GM21825 (cell line): ENCODE results near the gene AP2A2.
"Not testable (repeated sequence)": the region's sequence is repeated elsewhere in the genome, so short reads cannot be mapped to it uniquely, and the experiment has no call there.

Experiments
- ATAC-seq: cut with Tn5 transposase; IDR thresholded peaks from one replicate; pipeline ENCODE4 v1.9.1; 2021; ENCODE audit warnings: mild to moderate bottlenecking, moderate library complexity; ENCODE audit not compliant: unreplicated experiment

AP2A2 gene

DNA sequence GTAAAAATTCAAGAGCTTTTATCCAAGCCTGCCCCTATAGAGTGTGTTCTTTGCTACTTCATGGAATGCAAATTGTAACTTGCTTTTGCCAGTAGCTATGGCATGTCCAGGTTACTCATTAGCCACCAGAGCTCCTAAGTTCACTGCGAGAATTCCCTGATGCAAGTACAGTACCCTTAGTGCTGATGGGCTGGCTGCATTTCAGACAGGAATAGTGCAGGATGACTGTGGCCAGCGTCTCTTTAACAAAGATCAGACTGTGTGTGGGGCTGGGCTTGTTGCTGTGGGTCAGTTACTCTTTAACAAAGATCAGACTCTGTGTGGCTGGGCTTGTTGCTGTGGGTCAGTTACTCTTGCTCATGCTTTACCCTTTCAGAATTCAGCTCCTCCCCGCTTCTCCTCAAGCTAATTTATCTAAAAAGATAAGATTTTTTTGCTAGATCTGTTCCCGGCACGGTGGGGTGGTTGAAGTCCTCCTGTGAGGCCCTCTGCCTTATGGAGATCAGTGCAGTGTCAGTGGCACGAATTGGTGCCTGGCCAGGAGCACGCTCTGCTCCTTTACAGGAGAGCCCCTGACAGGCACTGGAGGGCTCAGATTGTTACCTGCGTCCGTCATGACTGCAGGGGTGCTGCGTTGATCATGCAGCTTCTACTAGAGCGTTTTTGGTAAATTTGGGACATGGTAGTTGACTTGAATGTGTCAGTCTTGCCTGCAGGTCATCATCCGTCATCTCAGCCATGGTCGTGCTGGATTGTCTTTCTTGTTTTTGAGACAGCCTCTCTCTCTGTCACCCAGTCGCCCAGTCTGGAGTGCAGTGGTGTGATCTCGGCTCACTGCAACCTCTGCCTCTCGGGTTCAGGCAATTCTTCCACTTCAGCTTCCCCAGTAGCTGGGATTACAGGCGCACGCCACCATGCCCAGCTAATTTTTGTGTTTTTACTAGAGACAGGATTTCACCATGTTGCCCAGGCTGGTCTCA is 27.0 kb downstream of the AP2A2 start:
- ATAC-seq, result no peak

DNA sequence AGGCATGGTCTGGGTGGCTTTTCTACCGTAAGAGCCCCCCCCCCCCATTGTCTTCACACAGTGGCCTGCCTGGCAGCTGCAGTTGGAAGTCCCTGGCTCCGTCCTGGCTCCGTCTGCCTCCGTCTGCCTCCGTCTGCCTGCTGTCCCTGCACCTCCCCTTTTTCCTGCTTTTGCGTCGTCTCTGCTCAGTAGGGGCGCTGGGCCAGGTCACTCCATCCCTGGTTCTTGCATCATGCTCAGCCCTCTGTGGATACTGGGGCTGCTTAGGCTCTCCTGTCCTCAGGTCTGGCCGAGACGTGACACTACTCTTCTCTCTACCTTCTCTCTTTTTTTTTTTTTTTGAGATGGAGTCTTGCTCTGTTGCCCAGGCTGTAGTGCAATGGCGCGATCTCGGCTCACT is 27.8 kb downstream of the AP2A2 start:
- ATAC-seq, result no peak

DNA sequence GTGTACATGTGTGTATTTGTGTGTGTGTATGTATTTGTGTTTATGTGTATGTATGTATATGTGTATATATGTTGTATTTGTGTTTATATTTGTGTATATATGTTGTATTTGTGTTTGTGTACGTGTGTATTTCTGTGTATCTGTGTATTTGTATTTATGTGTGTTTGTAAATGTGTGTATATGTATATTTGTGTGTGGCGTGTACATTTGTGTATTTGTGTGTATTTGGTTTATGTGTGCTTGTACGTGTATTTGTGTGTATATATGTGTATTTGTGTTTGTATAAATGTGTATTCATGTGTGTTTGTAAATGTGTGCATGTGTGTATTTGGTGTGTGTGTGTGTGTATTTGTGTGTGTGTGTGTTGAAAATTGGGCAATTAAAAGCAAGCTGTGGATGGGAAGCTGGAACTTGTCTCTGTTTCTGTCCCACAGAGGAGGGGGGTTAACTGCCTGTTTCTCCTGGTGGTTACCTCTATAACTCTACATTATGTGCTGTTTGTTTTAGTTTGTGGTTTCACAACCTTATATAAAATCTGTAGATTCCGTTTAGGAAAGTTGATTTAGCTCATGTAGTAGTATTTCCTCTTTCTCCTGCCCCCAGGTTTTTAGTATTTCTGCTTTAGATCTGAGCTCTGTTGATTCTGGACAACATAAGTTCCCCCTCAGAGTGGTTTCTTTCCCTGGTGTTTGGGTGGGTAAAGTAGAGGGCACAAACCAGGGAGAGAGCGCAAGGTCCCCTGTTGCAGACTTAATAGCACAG is 28.9 kb downstream of the AP2A2 start:
- ATAC-seq, result no peak

DNA sequence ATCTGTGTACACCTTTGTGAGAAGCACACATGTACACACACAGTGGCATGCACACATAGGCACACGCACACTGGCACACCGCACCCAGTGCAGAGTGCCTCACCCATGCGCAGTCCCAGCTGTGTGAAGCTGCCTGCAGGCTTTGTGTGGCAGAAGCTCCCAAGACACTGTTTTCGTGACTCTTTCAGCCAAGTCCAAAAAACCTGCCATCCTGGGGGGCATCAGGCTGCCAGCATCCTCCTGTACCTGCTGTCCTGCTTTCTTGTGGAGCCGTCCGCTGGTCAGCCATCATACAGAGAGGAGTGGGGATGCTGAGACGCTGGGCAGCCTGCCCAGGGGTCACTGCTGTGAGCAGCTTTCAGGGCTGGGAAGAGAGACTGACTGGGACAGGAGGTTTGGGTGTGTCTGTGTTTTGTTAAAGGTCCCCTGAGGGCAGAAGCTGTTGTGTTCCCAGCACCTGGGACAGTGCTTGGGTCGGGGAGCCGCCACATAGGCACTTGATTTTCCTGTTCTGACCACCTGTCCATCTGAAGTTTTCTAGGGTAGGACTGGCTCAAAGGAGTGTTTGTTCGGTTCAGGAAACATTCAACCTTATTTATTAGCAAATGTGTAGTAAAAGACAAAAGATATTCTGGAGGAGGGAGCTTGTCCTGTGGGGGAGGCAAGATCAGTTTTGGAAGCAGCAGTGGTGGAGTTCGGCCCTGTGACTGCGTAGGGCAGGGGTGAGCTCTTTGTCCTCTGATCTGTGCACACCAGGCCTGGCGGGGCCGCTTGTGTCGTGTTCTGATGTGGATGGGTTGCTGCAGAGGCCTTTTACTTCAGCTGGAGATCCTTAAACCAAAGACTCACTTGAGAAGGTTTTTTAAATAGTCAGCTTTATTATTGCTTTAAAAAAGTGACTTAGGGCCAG is 29.7 kb downstream of the AP2A2 start:
- no peak for ATAC-seq

DNA sequence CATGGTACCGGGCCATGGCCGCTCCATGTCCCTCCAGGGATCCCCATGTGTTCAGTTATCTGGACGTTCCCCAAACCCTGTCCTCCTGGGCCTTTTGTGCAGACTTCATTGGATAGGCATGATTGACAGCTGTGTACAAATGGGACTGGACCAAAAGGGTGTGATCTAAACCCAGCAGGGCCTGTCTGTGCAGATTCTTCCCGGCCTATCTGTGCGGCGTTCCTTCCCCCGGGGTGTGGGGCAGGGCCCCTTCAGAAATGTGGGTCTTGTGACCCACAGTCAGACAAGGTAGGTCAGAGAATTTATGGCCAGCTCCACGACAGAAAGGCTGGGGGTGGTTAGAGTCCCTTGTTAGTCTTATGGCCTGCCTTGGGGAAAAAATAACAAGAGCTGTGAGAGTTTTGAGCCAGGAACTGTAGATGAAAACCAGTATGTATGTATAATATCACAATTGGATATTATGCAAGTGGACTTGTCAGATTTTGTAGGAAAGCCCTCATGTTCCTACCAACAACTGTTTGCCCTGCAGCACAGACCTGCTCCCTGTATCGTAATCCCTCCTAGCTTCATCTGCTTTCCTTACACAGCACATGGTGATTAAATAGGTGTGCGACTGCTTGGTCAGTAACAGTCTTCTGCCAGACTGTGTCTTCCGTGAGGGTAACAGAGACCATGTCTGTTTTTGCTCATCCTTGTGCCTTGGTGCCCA is 31.7 kb downstream of the AP2A2 start:
- ATAC-seq, result no peak

DNA sequence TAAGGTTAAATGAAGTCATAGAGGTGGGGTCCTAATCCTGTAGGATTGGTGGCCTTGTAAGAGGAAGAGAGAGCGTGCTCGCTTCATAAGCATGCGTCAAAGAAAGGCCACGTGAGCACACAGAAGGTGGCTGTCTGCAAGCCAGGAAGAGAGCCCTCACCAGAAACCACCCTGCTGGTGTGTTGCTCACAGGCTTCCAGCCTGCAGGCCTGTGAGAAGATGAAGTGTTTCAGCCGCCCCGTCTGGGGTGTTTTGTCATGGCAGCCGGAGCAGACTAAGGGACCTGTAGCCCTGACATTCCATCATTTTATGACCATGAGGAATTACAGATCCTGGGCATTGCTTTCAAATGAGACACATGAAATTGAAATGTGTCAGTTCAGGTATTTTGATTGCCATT is 32.4 kb downstream of the AP2A2 start:
- no peak for ATAC-seq

DNA sequence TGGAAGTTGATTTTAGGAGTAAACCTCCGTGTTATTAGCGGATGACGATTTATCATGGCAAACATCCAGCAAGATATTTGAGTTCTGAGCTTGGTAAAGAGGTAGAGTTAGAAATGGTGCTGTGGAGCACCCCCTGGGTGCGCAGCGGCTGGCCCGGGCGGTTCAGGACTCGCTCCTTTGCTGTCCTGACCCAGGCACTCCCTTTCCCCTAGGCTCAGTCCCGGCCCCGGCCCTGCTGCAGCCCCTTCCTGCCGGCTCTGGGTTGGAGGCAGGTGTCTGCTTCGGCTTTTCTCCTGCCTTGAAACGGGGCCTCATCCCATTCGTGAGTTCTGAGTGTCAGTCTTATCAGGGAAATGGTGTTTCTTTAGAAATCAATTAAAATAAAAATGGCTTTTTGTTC is 33.4 kb downstream of the AP2A2 start:
- ATAC-seq, result no peak

DNA sequence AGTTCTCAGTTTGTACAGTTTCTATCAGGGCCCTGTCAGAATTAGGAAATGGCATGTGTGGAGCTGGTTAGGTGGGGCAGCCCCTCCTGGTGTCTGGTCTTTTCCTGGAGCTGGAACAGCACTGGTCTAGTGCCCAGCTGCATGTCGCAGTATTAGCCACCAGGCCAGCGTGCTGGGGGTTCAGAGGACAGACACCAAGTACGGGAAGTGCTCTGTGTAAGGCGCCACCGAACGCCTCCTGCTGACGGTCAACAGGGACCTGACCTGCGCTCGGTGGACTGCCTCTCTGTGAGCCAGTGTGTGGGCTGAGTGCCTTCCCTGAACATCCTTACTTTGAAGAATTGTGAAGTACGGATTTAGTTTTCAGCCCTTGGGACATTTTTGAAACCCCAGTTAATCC is 33.9 kb downstream of the AP2A2 start:
- ATAC-seq, result no peak

DNA sequence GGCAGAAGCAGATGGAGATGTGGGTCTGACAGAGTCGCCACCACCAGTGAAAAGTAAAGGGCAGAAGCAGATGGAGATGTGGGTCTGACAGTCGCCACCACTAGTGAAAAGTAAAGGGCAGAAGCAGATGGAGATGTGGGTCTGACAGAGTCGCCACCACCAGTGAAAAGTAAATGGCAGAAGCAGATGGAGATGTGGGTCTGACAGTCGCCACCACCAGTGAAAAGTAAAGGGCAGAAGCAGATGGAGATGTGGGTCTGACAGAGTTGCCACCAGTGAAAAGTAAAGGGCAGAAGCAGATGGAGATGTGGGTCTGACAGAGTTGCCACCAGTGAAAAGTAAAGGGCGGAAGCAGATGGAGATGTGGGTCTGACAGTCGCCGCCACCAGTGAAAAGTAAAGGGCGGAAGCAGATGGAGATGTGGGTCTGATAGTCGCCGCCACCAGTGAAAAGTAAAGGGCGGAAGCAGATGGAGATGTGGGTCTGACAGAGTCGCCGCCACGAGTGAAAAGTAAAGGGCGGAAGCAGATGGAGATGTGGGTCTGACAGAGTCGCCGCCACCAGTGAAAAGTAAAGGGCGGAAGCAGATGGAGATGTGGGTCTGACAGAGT is 35.7 kb downstream of the AP2A2 start:
- ATAC-seq, result not testable (repeated sequence)

DNA sequence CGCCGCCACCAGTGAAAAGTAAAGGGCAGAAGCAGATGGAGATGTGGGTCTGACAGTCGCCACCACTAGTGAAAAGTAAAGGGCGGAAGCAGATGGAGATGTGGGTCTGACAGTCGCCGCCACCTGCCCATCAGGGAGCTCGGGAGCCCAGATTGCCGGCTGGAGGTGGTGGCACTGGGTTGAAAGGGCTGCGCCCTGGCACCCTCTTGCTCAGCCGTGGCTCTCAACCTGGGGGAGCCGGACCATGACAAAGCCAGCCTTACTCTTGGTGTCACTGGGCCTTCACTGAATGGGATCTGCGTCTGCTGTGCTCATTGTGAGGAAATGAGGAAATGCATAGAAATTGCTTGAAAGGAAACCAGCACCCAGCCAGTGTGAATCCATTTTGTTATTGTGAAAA is 36.3 kb downstream of the AP2A2 start:
- ATAC-seq, result no peak

DNA sequence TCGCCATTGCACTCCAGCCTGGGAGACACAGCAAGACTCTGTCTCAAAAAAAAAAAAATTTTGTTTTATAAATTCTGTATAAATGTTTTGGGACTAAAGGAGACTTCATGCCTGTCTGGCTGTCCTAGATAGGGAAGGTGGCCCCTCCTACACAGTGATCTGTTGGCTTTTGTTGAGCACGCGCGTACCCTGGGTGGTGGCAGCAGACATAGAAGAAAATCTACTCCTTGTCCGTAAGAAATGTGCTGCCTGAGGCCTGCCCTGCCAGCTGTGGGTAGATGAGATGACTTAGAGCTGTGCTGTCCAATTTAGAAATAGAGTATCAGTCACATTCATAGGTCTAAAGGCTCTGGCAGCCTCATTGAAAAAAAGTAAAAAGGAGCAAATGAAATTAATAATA is 37.0 kb downstream of the AP2A2 start:
- no peak for ATAC-seq

DNA sequence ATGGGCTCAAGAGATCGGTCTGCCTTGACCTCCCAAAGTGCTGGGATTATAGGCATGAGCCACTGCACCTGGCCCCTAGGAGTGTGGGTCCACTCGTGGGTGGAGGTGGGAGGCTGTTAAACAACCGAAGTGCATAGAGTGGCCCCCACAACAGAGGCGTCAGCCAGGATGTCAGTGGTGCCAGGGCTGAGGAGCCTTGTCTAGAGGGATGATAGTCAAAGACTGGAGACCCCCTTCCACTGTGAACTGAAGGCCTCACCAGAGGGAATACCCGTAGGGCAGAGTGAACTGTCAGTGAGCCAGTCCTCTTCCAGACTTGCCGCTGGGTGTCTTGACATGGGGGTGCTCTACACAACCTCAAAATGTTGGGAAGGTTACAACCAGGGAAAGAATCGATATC is 38.2 kb downstream of the AP2A2 start:
- no peak for ATAC-seq

DNA sequence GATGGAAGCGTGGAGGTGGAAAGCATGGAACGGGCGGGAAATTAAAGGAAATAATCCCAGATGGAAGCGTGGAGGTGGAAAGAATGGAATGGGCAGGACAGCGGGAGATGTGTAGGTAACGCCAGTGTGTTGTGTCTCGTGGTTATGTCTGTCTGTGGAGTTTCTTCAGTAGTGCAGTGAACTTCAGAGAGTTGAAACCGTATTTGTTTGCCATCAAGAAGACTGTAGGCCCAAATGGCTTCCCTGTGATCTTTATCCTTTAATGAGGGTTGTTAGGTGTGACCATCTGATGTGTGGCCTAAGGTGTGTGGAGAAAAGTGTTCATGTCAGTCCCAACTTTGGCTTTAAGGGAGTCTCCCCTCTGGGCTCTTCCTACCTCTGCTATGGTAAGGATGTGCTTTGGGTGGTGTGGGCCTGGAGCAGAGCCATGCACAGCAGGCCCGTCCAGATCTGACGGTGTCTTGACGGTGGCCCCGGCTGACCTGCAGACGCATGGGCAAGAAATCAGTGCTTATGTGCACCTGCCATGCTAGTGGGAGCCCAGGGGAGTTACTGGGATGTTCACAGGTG is 39.6 kb downstream of the AP2A2 start:
- no peak for ATAC-seq

DNA sequence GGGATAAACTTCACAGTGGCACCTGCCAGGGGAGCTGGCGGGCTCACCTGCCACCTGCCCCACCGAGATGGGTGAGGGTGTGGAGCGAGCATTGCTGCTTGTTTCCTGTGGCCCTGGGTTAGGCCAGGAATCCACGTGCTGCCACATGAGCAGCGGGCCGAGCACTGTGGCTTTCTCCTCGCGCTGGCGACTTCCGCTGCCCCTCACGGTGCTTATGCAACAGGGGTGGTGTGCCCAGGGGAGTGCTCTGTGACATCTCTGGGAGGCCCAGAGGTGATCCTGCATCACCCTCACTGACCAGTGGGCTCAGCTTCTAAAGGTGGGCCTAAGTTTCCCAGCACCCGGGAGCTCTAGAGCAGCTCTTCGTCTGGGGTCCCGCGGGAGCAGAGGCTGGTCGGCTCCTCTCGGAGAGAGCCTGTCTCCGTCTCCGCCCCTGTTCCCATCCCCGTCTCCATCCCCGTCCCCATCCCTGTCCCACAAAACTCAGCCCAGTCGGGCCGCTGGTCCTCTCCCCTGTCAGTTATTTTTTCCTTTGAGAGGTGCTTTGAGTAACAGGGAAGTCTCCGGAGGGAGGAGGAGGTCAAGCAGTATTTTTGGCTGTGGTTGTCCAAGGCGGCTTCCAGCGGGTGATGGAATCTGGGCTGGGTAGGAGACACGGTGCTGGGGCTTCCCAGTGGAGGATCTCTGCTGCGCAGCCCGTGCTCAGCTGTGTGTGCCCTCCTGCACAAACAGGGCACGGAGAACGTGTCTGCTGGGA is 42.5 kb downstream of the AP2A2 start:
- ATAC-seq, result no peak

DNA sequence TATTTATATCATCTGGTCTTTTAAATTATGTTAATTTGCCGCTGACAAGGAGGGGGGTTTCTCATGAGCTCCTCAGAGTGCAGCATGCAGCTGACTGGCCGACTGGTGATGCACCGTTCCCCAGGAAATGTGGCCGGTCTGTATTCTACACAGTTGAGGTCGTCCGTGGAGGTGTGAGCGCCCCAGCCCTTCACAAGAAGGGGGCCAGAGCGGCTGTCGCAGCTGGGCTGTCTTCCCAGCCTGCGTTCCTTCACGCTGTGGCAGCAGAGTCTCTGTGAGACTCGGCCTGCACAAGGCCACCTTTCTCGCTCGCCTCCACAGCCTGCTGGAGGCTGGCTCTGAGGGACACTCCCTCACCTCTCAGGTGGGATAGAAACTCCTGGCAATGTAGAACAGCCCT is 43.2 kb downstream of the AP2A2 start:
- no peak for ATAC-seq

DNA sequence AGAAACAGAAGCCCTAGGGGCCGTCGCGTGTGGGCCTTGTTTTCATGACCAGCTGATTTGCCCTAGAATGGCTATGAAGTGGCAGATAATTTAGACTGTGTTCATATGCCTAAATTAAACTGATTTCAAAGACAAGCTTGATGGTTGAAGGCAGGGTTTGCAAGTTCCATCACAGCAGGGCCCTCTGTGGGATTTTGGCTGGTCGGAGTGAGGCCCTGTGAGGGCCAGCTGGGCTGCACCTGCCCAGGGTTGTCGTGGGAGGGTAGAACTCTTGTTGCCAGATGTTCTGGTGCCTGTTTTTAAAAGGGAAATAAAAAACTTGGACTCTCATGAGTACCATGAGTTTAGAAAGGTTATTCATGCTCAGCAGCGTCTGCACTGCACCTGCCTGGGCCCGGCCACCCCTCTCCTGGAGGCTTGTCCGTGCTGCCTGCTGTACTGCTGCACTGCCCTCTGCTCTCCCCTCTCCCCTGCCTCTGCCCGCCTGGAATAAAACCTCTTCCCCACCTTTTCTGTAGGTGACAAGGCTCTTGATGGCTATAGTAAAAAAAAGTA is 44.1 kb downstream of the AP2A2 start:
- ATAC-seq, result no peak

DNA sequence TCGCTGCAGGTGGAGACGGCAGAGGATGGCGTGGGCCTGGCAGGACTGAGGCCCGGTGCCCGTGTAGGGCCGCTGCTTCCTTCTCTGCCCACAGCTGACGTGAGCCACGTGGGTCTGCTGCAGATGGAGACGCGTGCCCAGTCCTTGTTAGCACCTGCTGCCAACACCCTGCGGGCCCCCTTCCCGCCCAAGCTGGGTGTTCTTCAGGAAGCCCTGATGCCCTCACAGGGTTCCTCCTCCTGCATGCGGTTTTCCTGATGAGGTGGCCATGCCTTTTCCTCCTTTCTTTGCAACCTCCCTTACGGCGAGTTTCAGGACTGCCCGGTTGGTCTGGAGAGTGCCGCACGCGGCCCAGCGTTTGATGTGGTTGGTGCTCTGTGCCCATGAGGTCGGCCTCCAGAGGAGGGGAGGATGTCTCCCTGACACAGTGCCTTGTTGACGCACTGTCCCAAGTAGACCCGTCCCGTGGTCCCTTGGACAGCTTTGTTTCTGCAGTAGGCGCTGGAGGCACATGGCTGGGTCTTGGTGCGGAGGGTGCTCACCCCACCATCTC is 44.7 kb downstream of the AP2A2 start:
- ATAC-seq, result no peak

DNA sequence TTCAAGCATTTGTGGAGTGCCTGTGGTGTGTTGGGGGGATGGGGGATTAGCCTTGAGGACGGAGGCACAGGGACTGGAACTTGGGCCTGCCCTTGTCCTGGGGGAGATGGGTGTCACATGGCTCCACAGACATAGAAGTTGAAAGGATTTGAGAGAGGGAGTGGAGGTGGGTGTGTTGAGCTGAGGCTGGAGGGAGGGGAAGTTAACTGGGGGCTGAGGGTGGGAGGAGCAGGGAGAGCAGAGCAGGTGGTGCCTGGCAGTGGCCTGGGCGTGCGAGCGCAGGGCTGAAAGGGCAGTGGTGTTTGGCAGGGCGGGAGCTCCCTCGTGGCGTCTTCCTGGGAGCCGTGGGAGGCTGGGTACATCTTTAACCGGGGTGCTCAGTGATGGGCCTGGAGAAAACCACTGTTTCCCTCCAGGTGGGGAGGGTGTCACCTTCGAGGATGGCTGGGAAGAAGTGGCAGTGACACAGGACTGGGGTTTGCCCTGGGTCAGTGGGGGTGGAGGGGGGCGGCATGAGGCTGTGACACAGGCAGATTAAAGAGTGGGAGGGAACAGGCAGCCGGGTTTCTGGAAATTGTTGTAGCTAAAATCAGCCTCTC is 45.5 kb downstream of the AP2A2 start:
- no peak for ATAC-seq
